Measurements from ENCODE around the gene KRT26.

DNA sequence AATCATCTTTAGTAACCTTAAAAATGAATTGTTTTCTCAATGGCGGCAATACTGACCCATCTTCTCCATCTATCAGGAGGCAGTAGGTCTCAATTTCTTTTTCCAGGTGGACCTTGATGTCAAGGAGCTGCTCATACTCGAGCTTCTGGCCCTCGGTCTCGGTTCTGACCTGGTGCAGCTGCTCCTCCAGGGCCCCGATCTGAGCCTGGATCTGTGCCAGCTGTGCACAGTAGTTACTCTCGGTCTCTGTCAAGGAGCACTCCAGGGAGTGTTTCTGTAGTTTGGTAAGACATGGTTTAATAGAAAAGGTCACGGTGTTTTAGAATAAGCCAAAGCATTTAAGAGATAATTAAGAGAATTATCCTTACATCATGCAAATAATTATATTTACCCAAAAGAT lies 5.5 kb upstream of the KRT26 start:
- TF ChIP-seq, protein P1, sequence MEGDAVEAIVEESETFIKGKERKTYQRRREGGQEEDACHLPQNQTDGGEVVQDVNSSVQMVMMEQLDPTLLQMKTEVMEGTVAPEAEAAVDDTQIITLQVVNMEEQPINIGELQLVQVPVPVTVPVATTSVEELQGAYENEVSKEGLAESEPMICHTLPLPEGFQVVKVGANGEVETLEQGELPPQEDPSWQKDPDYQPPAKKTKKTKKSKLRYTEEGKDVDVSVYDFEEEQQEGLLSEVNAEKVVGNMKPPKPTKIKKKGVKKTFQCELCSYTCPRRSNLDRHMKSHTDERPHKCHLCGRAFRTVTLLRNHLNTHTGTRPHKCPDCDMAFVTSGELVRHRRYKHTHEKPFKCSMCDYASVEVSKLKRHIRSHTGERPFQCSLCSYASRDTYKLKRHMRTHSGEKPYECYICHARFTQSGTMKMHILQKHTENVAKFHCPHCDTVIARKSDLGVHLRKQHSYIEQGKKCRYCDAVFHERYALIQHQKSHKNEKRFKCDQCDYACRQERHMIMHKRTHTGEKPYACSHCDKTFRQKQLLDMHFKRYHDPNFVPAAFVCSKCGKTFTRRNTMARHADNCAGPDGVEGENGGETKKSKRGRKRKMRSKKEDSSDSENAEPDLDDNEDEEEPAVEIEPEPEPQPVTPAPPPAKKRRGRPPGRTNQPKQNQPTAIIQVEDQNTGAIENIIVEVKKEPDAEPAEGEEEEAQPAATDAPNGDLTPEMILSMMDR (optimal IDR thresholded peaks at IDR 0.05 in 1 of 3, IDR thresholded peaks at IDR 0.05 in 1 of 3, conservative IDR thresholded peaks at IDR 0.05 in 1 of 3; ENCODE audit: extremely low read depth in 1 of 3, insufficient read depth in 2 of 3, low read length in 3 of 3) = no peak
- TF ChIP-seq EZH2 (IDR thresholded peaks at IDR 0.05; ENCODE audit: low read length) = no peak

All from keratinocyte (primary cell).